Measurements from ENCODE around the gene HIGD2A.
A peak's percentile ranks its signal among the peaks of the same experiment; 100 is the strongest.
"Not testable (repeated sequence)": the region's sequence is repeated elsewhere in the genome, so short reads cannot be mapped to it uniquely, and the experiment has no call there.

Gene HIGD2A

GRCh38 chr5:176396330-176396729, 7.8 kb downstream of the HIGD2A start:
- Histone ChIP-seq H3K27ac (ENCODE audit: low read depth, low read length, severe bottlenecking) (peak overlapping the region; percentile 30), H3K9me3 (ENCODE audit: control insufficient read depth, low read length) (no peaks in the 10 kb centered on the region), H3K4me1 (ENCODE audit: control insufficient read depth, insufficient read depth, low read length, poor library complexity, severe bottlenecking) (no peaks in the 10 kb centered on the region), H3K4me3 (ENCODE audit: extremely low read depth, insufficient read depth, low read length, poor library complexity, severe bottlenecking) (no peak overlapping the region), H3K36me3 (ENCODE audit: control insufficient read depth, insufficient read depth, low read length) (peaks cover 33% of the 10 kb centered on the region)
- 81 to 88% methylated on average over 1 to 5 of the region's 6 CpGs for WGBS, 2 experiments (ENCODE audit: insufficient coverage in 2 of 2)

DNA sequence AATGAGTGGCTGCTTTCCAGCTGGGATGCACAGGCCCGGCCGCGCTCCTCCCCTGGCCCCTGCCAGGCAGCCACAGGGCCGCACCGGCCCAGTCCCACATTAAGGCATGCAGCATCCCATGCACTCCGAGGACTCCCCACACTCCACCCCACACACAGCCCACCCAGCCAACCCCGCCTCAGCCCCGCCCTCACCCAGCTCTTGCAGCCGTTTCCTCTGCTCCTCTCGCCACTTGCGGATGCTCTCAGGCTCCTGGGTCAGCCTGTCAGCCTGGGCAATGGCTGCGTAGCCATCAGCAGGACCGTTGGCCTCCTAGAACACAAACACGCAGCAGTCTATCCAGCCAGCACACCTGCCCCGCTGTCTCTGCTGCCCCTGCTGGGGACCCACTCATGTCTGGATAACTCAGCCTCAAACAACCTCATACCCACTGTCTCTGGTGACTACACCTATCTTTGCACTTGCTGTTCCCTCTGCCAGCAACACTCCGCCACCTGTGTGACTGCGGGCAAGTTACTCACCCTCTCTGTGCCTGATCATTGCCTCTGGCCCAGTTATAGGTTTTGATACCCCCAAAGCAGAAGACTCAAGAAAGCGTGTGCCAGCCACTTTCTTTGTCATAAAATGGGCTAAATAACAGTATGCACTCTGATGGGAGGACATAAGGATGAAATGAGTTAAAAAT, 9.3 kb downstream of the HIGD2A start:
- no peak overlapping the region for H3K27ac ChIP-seq (ENCODE audit: low read depth, low read length, severe bottlenecking)
- peaks cover 23% of the 10 kb centered on the region for H3K36me3 ChIP-seq (ENCODE audit: control insufficient read depth, insufficient read depth, low read length)
- WGBS, 2 experiments (ENCODE audit: insufficient coverage in 2 of 2) = 92 to 93% methylated on average over 13 to 18 of the region's 18 CpGs
- H3K4me3 ChIP-seq (ENCODE audit: extremely low read depth, insufficient read depth, low read length, poor library complexity, severe bottlenecking) = no peak overlapping the region
- no peaks in the 10 kb centered on the region for H3K4me1 ChIP-seq (ENCODE audit: control insufficient read depth, insufficient read depth, low read length, poor library complexity, severe bottlenecking)
- H3K9me3 ChIP-seq (ENCODE audit: control insufficient read depth, low read length) = no peaks in the 10 kb centered on the region

DNA sequence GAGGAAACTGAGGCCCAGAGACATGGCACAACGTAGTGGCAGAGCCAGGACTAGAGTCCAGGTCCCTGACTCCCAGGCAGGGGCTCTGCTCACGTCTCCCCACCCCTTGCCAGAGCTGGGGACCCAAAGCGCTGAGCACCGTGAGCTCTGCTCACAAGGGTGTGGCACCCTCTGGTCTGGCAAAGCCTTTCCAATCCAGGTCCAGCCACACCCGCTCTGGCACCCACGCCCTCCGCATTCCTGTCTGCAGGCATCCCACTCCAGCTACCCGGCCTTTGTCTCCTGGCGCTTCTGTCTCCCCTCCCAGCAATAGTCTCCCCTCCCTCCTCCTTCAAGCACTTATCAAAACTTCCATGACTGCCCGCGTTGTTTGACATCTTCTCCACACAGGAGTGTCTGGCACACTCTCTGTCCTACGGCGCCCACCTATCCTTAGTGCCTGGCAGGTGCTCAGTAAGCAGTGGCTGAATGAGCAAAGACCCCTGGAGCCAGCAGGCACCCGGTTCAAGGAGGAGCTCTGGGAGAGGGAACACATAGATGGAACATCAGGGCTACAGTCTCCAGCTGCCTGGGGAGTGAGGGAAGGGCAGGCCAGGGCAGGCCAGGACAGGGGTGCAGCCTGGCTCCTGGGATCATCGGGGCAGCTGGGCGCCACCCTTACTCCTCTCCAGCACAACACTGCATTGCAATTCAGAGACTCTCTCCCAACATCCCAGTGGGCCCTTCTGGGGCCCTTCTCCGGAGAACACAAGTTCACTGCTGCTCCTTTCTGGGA, 12.0 kb downstream of the HIGD2A start:
- H3K9me3 ChIP-seq (ENCODE audit: control insufficient read depth, low read length) = no peaks in the 10 kb centered on the region
- H3K4me3 ChIP-seq (ENCODE audit: extremely low read depth, insufficient read depth, low read length, poor library complexity, severe bottlenecking) = no peak overlapping the region
- whole genome bisulfite sequencing, 2 experiments (ENCODE audit: insufficient coverage in 2 of 2) = 92% methylated on average over 15 to 17 of the region's 17 CpGs
- peaks cover 3% of the 10 kb centered on the region for H3K4me1 ChIP-seq (ENCODE audit: control insufficient read depth, insufficient read depth, low read length, poor library complexity, severe bottlenecking)
- peaks cover 26% of the 10 kb centered on the region for H3K36me3 ChIP-seq (ENCODE audit: control insufficient read depth, insufficient read depth, low read length)
- no peak overlapping the region for H3K27ac ChIP-seq (ENCODE audit: low read depth, low read length, severe bottlenecking)

DNA sequence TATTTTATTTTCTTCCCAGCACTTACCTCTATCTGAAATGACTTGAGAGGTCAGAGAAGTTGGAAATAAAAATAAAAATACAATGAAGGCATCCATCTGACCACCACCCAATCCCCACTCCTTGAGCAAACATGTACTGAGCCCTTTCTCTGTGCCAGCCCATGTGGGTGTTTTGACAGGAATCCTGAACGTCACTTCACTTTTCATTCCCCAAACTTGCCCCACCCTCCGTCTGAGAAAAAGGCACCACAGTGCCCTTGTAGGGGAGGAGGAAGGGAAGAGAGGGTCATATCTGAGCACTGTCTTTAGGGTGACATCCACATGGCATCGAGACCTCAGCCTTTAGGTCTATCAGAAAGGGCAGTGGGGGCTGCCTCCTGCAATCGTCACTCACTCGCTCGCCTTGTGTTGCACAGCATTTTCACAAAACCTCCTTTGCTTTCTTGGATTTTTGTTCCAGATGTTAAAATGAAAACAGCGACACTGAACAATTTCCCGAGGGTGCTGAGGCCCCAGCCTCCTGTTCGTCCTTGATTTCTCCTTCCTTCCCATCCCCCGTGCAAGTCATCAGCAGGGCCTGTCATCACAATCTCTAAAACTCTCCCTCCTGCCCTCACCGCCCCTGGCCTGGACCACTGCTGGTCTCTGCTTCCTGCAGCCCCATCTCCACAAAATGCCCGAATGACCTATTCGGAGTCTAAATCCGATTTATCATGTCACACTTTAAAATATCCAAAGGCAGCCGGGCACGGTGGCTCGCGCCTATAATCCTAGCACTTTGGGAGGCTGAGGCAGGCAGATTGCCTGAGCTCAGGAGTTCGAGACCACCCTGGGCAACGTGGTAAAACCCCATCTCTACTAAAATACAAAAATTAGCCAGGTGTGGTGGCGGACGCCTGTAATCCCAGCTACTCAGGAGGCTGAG, 13.0 kb downstream of the HIGD2A start:
- H3K9me3 ChIP-seq (ENCODE audit: control insufficient read depth, low read length) = no peaks in the 10 kb centered on the region
- peaks cover 32% of the 10 kb centered on the region for H3K36me3 ChIP-seq (ENCODE audit: control insufficient read depth, insufficient read depth, low read length)
- H3K4me1 ChIP-seq (ENCODE audit: control insufficient read depth, insufficient read depth, low read length, poor library complexity, severe bottlenecking) = peaks cover 3% of the 10 kb centered on the region
- H3K27ac ChIP-seq (ENCODE audit: low read depth, low read length, severe bottlenecking) = no peak overlapping the region
- 88 to 93% methylated on average over 17 to 18 of the region's 22 CpGs for WGBS, 2 experiments (ENCODE audit: insufficient coverage in 2 of 2)
- no peak overlapping the region for H3K4me3 ChIP-seq (ENCODE audit: extremely low read depth, insufficient read depth, low read length, poor library complexity, severe bottlenecking)

- H3K4me1 ChIP-seq (ENCODE audit: control insufficient read depth, insufficient read depth, low read length, poor library complexity, severe bottlenecking) = peaks cover 3% of the 10 kb centered on the region
- no peak overlapping the region for H3K4me3 ChIP-seq (ENCODE audit: extremely low read depth, insufficient read depth, low read length, poor library complexity, severe bottlenecking)
- peaks cover 65% of the 10 kb centered on the region for H3K36me3 ChIP-seq (ENCODE audit: control insufficient read depth, insufficient read depth, low read length)
- H3K9me3 ChIP-seq (ENCODE audit: control insufficient read depth, low read length) = no peaks in the 10 kb centered on the region
- WGBS, 2 experiments (ENCODE audit: insufficient coverage in 2 of 2) = 71 to 83% methylated on average over 15 to 16 of the region's 20 CpGs
- H3K27ac ChIP-seq (ENCODE audit: low read depth, low read length, severe bottlenecking) = no peak overlapping the region
Observed at GRCh38 chr5:176405656-176406435, 17.3 kb downstream of the HIGD2A start.

- Histone ChIP-seq H3K9me3 (ENCODE audit: control insufficient read depth, low read length) (no peaks in the 10 kb centered on the region), H3K4me3 (ENCODE audit: extremely low read depth, insufficient read depth, low read length, poor library complexity, severe bottlenecking) (no peak overlapping the region), H3K27ac (ENCODE audit: low read depth, low read length, severe bottlenecking) (no peak overlapping the region), H3K4me1 (ENCODE audit: control insufficient read depth, insufficient read depth, low read length, poor library complexity, severe bottlenecking) (peaks cover 4% of the 10 kb centered on the region), H3K36me3 (ENCODE audit: control insufficient read depth, insufficient read depth, low read length) (peaks cover 64% of the 10 kb centered on the region)
- WGBS, 2 experiments (ENCODE audit: insufficient coverage in 2 of 2) = 91 to 92% methylated on average over 5 to 7 of the region's 9 CpGs
Observed at GRCh38 chr5:176406436-176407052, 18.0 kb downstream of the HIGD2A start.

GRCh38 chr5:176407456-176408251, 19.1 kb downstream of the HIGD2A start:
- 88 to 92% methylated on average over 4 to 5 of the region's 6 CpGs for WGBS, 2 experiments (ENCODE audit: insufficient coverage in 2 of 2)
- Histone ChIP-seq H3K36me3 (ENCODE audit: control insufficient read depth, insufficient read depth, low read length) (peaks cover 66% of the 10 kb centered on the region), H3K4me3 (ENCODE audit: extremely low read depth, insufficient read depth, low read length, poor library complexity, severe bottlenecking) (no peak overlapping the region), H3K4me1 (ENCODE audit: control insufficient read depth, insufficient read depth, low read length, poor library complexity, severe bottlenecking) (peaks cover 15% of the 10 kb centered on the region), H3K9me3 (ENCODE audit: control insufficient read depth, low read length) (no peaks in the 10 kb centered on the region), H3K27ac (ENCODE audit: low read depth, low read length, severe bottlenecking) (no peak overlapping the region)

DNA sequence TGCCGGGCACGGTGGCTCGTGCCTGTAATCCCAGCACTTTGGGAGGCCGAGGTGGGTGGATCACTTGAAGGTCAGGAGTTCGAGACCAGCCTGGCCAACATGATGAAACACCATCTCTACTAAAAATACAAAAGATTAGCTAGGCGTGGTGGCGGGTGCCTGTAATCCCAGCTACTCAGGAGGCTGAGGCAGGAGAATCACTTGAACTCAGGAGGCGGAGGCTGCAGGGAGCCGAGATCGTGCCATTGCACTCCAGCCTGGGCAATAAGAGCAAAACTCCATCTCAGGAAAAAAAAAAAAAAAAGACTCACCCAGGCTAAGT, 19.7 kb downstream of the HIGD2A start:
- not testable (repeated sequence) for H3K27ac ChIP-seq (ENCODE audit: low read depth, low read length, severe bottlenecking); H3K9me3 ChIP-seq (ENCODE audit: control insufficient read depth, low read length); H3K4me3 ChIP-seq (ENCODE audit: extremely low read depth, insufficient read depth, low read length, poor library complexity, severe bottlenecking)
- H3K4me1 ChIP-seq (ENCODE audit: control insufficient read depth, insufficient read depth, low read length, poor library complexity, severe bottlenecking) = peaks cover 20% of the 10 kb centered on the region
- 80 to 82% methylated on average over 1 to 5 of the region's 10 CpGs for WGBS, 2 experiments (ENCODE audit: insufficient coverage in 2 of 2)
- H3K36me3 ChIP-seq (ENCODE audit: control insufficient read depth, insufficient read depth, low read length) = peaks cover 66% of the 10 kb centered on the region

- Histone ChIP-seq H3K27ac (ENCODE audit: low read depth, low read length, severe bottlenecking) (no peak overlapping the region), H3K4me1 (ENCODE audit: control insufficient read depth, insufficient read depth, low read length, poor library complexity, severe bottlenecking) (peaks cover 21% of the 10 kb centered on the region), H3K36me3 (ENCODE audit: control insufficient read depth, insufficient read depth, low read length) (peaks cover 63% of the 10 kb centered on the region), H3K4me3 (ENCODE audit: extremely low read depth, insufficient read depth, low read length, poor library complexity, severe bottlenecking) (no peak overlapping the region), H3K9me3 (ENCODE audit: control insufficient read depth, low read length) (no peaks in the 10 kb centered on the region)
- 97% methylated on average over 5 of the region's 5 CpGs for WGBS, 2 experiments (ENCODE audit: insufficient coverage in 2 of 2)
Observed at GRCh38 chr5:176408590-176408989, 20.0 kb downstream of the HIGD2A start.
